Measurements from ENCODE around the gene PER1. TPM values are rescaled to one million over a fixed set of nuclear protein-coding genes. Genes with fewer than 3 reads are reported as not detected.
A peak's percentile ranks its signal among the peaks of the same experiment; 100 is the strongest.

Gene PER1
- total RNA-seq, 1 experiment from 2014 or later = 47.1 TPM

DNA sequence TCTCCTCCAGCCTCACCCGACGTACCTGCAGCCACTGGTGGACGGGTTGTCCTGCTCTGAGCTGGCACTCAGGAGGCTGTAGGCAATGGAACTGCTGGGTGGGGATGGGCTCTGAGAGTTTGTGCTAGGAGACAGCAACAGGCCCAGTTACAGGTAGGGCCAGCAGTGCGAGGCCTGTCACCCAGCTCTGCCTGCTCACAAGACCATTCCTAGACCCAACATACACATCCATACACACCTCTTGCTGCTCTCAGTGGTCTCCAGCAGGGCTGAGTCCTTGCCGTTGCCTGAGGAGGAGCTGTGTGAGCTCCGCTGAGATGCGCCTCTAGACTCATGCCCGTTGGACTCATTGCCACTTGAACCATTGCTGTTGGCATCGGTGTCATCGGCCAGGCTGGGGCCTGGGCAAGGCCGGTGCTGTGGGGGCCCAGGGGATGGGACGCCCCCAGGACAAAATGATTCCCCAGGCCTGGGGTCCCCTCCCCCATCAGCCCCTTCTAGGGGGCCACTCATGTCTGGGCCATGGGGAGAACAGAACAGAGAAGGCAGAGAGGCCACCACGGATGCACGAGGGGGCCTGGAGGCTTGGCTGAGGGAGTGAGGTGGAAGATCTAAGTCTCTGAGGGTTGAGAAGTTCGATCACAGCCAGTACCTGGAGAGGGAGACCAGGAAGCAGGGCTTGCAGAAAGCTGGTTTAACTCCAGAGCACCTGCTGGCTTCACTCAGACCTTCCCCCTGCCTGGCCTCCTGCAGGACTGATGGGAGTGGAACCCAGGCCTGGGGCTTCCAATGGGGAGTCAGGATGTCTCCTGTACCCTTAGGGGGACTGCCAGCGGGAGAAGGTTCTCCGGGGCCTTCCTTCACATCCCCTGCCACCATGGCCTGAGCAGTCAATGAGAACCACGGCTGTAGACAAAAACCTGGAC is 1.7 kb downstream of the PER1 start:
- POLR2A ChIA-PET (ENCODE audit: low non-redundant PET) = interaction anchor here (0.9 kb wide), 1 partner anchor 23 kb away, joined by 7 read pairs; no protein-coding TSS in a partner anchor
- Histone ChIP-seq H3K4me1 (ENCODE audit: insufficient read depth, low read length, poor library complexity, severe bottlenecking) (peaks cover 37% of the 10 kb centered on the region), H3K36me3 (ENCODE audit: insufficient read depth, low read length, poor library complexity, severe bottlenecking) (peaks cover 47% of the 10 kb centered on the region), H3K27ac (ENCODE audit: low read depth, low read length, poor library complexity, severe bottlenecking) (peak overlapping the region; percentile 97), H3K27me3 (replicated peaks; ENCODE audit: insufficient read depth, low read depth, low read length, poor library complexity) (no peaks in the 10 kb centered on the region), H3K9me3 (ENCODE audit: low read depth, low read length, poor library complexity, severe bottlenecking) (no peaks in the 10 kb centered on the region), H3K4me3 (ENCODE audit: low read depth, low read length, poor library complexity, severe bottlenecking) (peak overlapping the region; percentile 83)
- intact Hi-C loops (cut with micrococcal nuclease; ENCODE audit: unreplicated experiment) = no loop called here
- CTCF ChIA-PET = no interaction called here
- no peak for TF ChIP-seq EZH2 (IDR thresholded peaks at IDR 0.05; ENCODE audit: borderline replicate concordance, low read depth, low read length, poor library complexity, severe bottlenecking)
- TF ChIP-seq, protein P1, sequence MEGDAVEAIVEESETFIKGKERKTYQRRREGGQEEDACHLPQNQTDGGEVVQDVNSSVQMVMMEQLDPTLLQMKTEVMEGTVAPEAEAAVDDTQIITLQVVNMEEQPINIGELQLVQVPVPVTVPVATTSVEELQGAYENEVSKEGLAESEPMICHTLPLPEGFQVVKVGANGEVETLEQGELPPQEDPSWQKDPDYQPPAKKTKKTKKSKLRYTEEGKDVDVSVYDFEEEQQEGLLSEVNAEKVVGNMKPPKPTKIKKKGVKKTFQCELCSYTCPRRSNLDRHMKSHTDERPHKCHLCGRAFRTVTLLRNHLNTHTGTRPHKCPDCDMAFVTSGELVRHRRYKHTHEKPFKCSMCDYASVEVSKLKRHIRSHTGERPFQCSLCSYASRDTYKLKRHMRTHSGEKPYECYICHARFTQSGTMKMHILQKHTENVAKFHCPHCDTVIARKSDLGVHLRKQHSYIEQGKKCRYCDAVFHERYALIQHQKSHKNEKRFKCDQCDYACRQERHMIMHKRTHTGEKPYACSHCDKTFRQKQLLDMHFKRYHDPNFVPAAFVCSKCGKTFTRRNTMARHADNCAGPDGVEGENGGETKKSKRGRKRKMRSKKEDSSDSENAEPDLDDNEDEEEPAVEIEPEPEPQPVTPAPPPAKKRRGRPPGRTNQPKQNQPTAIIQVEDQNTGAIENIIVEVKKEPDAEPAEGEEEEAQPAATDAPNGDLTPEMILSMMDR (conservative IDR thresholded peaks at IDR 0.05; ENCODE audit: low read depth, low read length) = no peak
- no peak for DNase-seq (ENCODE audit: low spot score)
- no TSS peak for BruUV-seq (replicated peaks)

DNA sequence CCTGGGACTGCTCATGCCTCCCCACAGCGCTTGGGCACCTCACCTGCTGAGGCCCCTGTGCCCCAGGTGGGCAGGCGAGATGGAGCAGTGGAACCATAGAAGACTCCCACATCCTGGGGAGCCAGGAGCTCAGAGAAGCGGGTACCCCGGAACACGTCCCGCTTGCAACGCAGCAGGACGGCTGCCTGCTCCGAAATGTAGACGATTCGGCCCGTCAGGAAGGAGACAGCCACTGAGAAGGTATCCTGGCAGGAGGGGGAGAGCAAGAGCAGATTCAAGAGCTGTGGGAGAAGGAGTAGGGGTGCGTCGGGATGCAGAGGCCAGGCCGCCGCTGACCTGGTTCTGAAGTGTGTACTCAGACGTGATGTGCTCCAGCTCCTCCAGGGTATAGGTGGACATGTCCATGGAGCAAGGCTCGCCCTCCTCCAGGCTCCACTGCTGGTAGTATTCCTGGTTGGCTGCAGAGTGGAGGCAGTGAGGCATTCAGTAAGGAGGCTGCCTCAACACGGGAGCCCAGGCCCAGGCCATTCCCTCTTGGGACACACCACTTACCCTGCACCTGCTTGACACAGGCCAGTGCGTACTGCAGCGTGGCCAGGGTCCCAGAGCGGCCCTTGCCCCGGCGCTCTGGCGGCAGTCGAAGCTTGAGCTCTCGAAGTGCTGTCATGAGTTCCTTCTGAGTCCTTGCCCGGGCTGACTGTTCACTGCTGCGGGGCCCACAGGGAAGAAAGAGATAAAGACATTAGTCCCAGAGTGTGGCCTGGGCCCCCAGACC is 2.6 kb downstream of the PER1 start:
- no peaks in the 10 kb centered on the region for H3K9me3 ChIP-seq (ENCODE audit: low read depth, low read length, poor library complexity, severe bottlenecking)
- intact Hi-C loops (cut with micrococcal nuclease; ENCODE audit: unreplicated experiment) = no loop called here
- POLR2A ChIA-PET (ENCODE audit: low non-redundant PET) = no interaction called here
- H3K36me3 ChIP-seq (ENCODE audit: insufficient read depth, low read length, poor library complexity, severe bottlenecking) = peaks cover 54% of the 10 kb centered on the region
- CTCF ChIA-PET = no interaction called here
- H3K27ac ChIP-seq (ENCODE audit: low read depth, low read length, poor library complexity, severe bottlenecking) = no peak overlapping the region
- H3K4me3 ChIP-seq (ENCODE audit: low read depth, low read length, poor library complexity, severe bottlenecking) = no peak overlapping the region
- no peak for DNase-seq (ENCODE audit: low spot score)
- no TSS peak for BruUV-seq (replicated peaks)
- TF ChIP-seq EZH2 (IDR thresholded peaks at IDR 0.05; ENCODE audit: borderline replicate concordance, low read depth, low read length, poor library complexity, severe bottlenecking) = no peak
- TF ChIP-seq, protein P1 (conservative IDR thresholded peaks at IDR 0.05; ENCODE audit: low read depth, low read length) = no peak
- H3K4me1 ChIP-seq (ENCODE audit: insufficient read depth, low read length, poor library complexity, severe bottlenecking) = peaks cover 29% of the 10 kb centered on the region
- no peaks in the 10 kb centered on the region for H3K27me3 ChIP-seq (replicated peaks; ENCODE audit: insufficient read depth, low read depth, low read length, poor library complexity)

GRCh38 chr17:8148560-8148959 is 3.6 kb downstream of the PER1 start:
- POLR2A ChIA-PET (ENCODE audit: low non-redundant PET) = no interaction called here
- intact Hi-C loops (cut with micrococcal nuclease; ENCODE audit: unreplicated experiment) = no loop called here
- no peaks in the 10 kb centered on the region for H3K9me3 ChIP-seq (ENCODE audit: low read depth, low read length, poor library complexity, severe bottlenecking)
- H3K27me3 ChIP-seq (replicated peaks; ENCODE audit: insufficient read depth, low read depth, low read length, poor library complexity) = no peaks in the 10 kb centered on the region
- TF ChIP-seq, protein P1 (conservative IDR thresholded peaks at IDR 0.05; ENCODE audit: low read depth, low read length) = no peak
- no peak for TF ChIP-seq EZH2 (IDR thresholded peaks at IDR 0.05; ENCODE audit: borderline replicate concordance, low read depth, low read length, poor library complexity, severe bottlenecking)
- peaks cover 20% of the 10 kb centered on the region for H3K4me1 ChIP-seq (ENCODE audit: insufficient read depth, low read length, poor library complexity, severe bottlenecking)
- DNase-seq (ENCODE audit: low spot score) = no peak
- no TSS peak for BruUV-seq (replicated peaks)
- peaks cover 62% of the 10 kb centered on the region for H3K36me3 ChIP-seq (ENCODE audit: insufficient read depth, low read length, poor library complexity, severe bottlenecking)
- no peak overlapping the region for H3K4me3 ChIP-seq (ENCODE audit: low read depth, low read length, poor library complexity, severe bottlenecking)
- CTCF ChIA-PET = no interaction called here
- H3K27ac ChIP-seq (ENCODE audit: low read depth, low read length, poor library complexity, severe bottlenecking) = no peak overlapping the region

Data from A673 (cell line).